Medulla oblongata (tissue), 1 donor: ENCODE data around the gene SPATA17.
"Not testable (repeated sequence)": the region's sequence is repeated elsewhere in the genome, so short reads cannot be mapped to it uniquely, and the experiment has no call there.

ENCODE experiments used
- DNase-seq: peaks from one replicate; pipeline ENCODE4 v3.0.0-alpha.2; 2015; ENCODE audit errors: extremely low spot score

SPATA17 gene

GRCh38 chr1:217674028-217674729 lies 43.0 kb downstream of the SPATA17 start:
- DNase-seq = peak; percentile 4

- DNase-seq = no peak
Observed at GRCh38 chr1:217681806-217682205, 50.7 kb downstream of the SPATA17 start.

GRCh38 chr1:217687511-217687910 lies 56.4 kb downstream of the SPATA17 start:
- no peak for DNase-seq

- not testable (repeated sequence) for DNase-seq
Observed at GRCh38 chr1:217696140-217696539, 65.0 kb downstream of the SPATA17 start.

GRCh38 chr1:217703326-217703725 lies 72.2 kb downstream of the SPATA17 start:
- DNase-seq = no peak

- DNase-seq = no peak
Observed at GRCh38 chr1:217712925-217713597, 81.9 kb downstream of the SPATA17 start.

- DNase-seq = no peak
Observed at GRCh38 chr1:217715681-217716080, 84.5 kb downstream of the SPATA17 start.

- DNase-seq = no peak
Observed at GRCh38 chr1:217717959-217718358, 86.8 kb downstream of the SPATA17 start.

GRCh38 chr1:217718873-217719272 lies 87.7 kb downstream of the SPATA17 start:
- DNase-seq = no peak

- no peak for DNase-seq
Observed at GRCh38 chr1:217721692-217722091, 90.5 kb downstream of the SPATA17 start.

GRCh38 chr1:217734973-217735372 lies 103.8 kb downstream of the SPATA17 start:
- no peak for DNase-seq

GRCh38 chr1:217747156-217747769 lies 116.1 kb downstream of the SPATA17 start:
- peak; percentile 35 for DNase-seq

- DNase-seq = no peak
Observed at GRCh38 chr1:217769768-217770167, 138.6 kb downstream of the SPATA17 start.

- no peak for DNase-seq
Observed at GRCh38 chr1:217770918-217771317, 139.8 kb downstream of the SPATA17 start.

- DNase-seq = no peak
Observed at GRCh38 chr1:217776693-217777092, 145.5 kb downstream of the SPATA17 start.

- no peak for DNase-seq
Observed at GRCh38 chr1:217781056-217781455, 149.9 kb downstream of the SPATA17 start.

- DNase-seq = no peak
Observed at GRCh38 chr1:217791091-217791490, 159.9 kb downstream of the SPATA17 start.

GRCh38 chr1:217805792-217806191 lies 174.6 kb downstream of the SPATA17 start:
- DNase-seq = no peak

GRCh38 chr1:217812175-217812574 lies 181.0 kb downstream of the SPATA17 start:
- no peak for DNase-seq

- DNase-seq = no peak
Observed at GRCh38 chr1:217813031-217813430, 181.9 kb downstream of the SPATA17 start.

- DNase-seq = no peak
Observed at GRCh38 chr1:217837691-217838090, 206.5 kb downstream of the SPATA17 start.

- no peak for DNase-seq
Observed at GRCh38 chr1:217839161-217839560, 208.0 kb downstream of the SPATA17 start.

GRCh38 chr1:217846733-217847132 lies 215.6 kb downstream of the SPATA17 start:
- DNase-seq = no peak
